CD14-positive monocyte (primary cell): ENCODE measurements around the gene XPR1. TPM values are rescaled to one million over a fixed set of nuclear protein-coding genes. Genes with fewer than 3 reads are reported as not detected.

Experiments
- DNase-seq, 3 donors: peaks; one replicate each; pipeline ENCODE4 v3.0.0-alpha.2; 2011 to 2022
- H2AFZ ChIP-seq: 2 replicates; pipeline ENCODE4 v1.6.0; 2012; ENCODE audit warnings: mild to moderate bottlenecking, low read depth, low read length, inconsistent platforms; ENCODE audit not compliant: insufficient read depth, poor library complexity, severe bottlenecking
- H3K27ac ChIP-seq, 2 donors: 1 replicate in 1 of 2; 2 replicates in 1 of 2; pipeline ENCODE4 v1.5.1; 2012 to 2013; ENCODE audit warnings: low read length in 2 of 2, control low read depth in 1 of 2, inconsistent platforms in 1 of 2, low read depth in 1 of 2, mild to moderate bottlenecking in 1 of 2
- H3K27me3 ChIP-seq, 2 donors: one replicate each; pipeline versions ENCODE4 v1.6.0 to v1.6.1; 2011 to 2013; ENCODE audit warnings: low read length in 2 of 2; ENCODE audit not compliant: control insufficient read depth in 2 of 2, insufficient read depth in 2 of 2
- H3K36me3 ChIP-seq, 2 donors: replicated peaks in 1 of 2; 1 replicate in 1 of 2; 2 replicates in 1 of 2; pipeline versions ENCODE4 v1.5.1 to v1.6.1; 2012 to 2013; ENCODE audit warnings: low read length in 2 of 2, control low read depth in 1 of 2, inconsistent platforms in 1 of 2, mild to moderate bottlenecking in 1 of 2; ENCODE audit not compliant: insufficient read depth in 2 of 2, control insufficient read depth in 1 of 2
- H3K4me1 ChIP-seq, 2 donors: 1 replicate in 1 of 2; 2 replicates in 1 of 2; pipeline versions ENCODE4 v1.5.1 to v1.6.1; 2012 to 2013; ENCODE audit warnings: low read length in 2 of 2, control low read depth in 1 of 2, inconsistent platforms in 1 of 2, mild to moderate bottlenecking in 1 of 2, moderate library complexity in 1 of 2; ENCODE audit not compliant: insufficient read depth in 2 of 2, control insufficient read depth in 1 of 2
- H3K4me2 ChIP-seq: replicated peaks from 2 replicates; pipeline ENCODE3; 2012; ENCODE audit warnings: low read length, moderate library complexity, mild to moderate bottlenecking; ENCODE audit not compliant: poor library complexity, severe bottlenecking; ENCODE audit errors: extremely low read depth
- H3K4me3 ChIP-seq, 3 experiments: fragments of 200-600 bp in 1 of 3; sonication (generic) in 1 of 3; replicated peaks in 1 of 3; 1 replicate in 2 of 3; 2 replicates in 1 of 3; pipeline ENCODE4 v1.5.1; 2011 to 2013; ENCODE audit warnings: low read length in 3 of 3, mild to moderate bottlenecking in 3 of 3, control low read depth in 2 of 3, low read depth in 2 of 3, inconsistent platforms in 1 of 3, moderate library complexity in 1 of 3
- H3K79me2 ChIP-seq: 2 replicates; pipeline ENCODE4 v1.6.0; 2012; ENCODE audit warnings: mild to moderate bottlenecking, control low read depth, inconsistent platforms, low read length, moderate library complexity; ENCODE audit not compliant: insufficient read depth
- H3K9ac ChIP-seq: 2 replicates; pipeline ENCODE4 v1.6.0; 2017; ENCODE audit warnings: low read length, mild to moderate bottlenecking; ENCODE audit not compliant: insufficient read depth, poor library complexity, severe bottlenecking
- H3K9me3 ChIP-seq, 2 donors: replicated peaks in 1 of 2; 1 replicate in 1 of 2; 2 replicates in 1 of 2; pipeline versions ENCODE4 v1.5.1 to v1.6.1; 2012 to 2013; ENCODE audit warnings: low read length in 2 of 2, control low read depth in 1 of 2; ENCODE audit not compliant: control insufficient read depth in 1 of 2, insufficient read depth in 1 of 2
- H4K20me1 ChIP-seq: 2 replicates; pipeline ENCODE4 v1.6.0; 2012; ENCODE audit warnings: mild to moderate bottlenecking, low read length, control low read depth, moderate library complexity; ENCODE audit not compliant: insufficient read depth
- H3K27ac Mint-ChIP-seq, 7 donors: one replicate each; pipeline ENCODE4 v1.8.0; 2020; ENCODE audit warnings: mild to moderate bottlenecking in 7 of 7, mixed read lengths in 7 of 7, moderate library complexity in 6 of 7, inconsistent platforms in 2 of 7
- H3K27me3 Mint-ChIP-seq, 3 donors: one replicate each; pipeline ENCODE4 v1.8.0; 2021 to 2022; ENCODE audit warnings: low read depth in 3 of 3, mild to moderate bottlenecking in 3 of 3, mixed read lengths in 3 of 3, moderate library complexity in 3 of 3, inconsistent platforms in 1 of 3
- H3K36me3 Mint-ChIP-seq, 2 donors: one replicate each; pipeline ENCODE4 v1.8.0; 2020; ENCODE audit warnings: mixed read lengths in 2 of 2, inconsistent platforms in 1 of 2, mild to moderate bottlenecking in 1 of 2
- H3K4me1 Mint-ChIP-seq: one replicate; pipeline ENCODE4 v1.8.0; 2020; ENCODE audit warnings: mild to moderate bottlenecking, mixed read lengths
- H3K4me3 Mint-ChIP-seq, 2 donors: one replicate each; pipeline ENCODE4 v1.8.0; 2020; ENCODE audit warnings: mild to moderate bottlenecking in 2 of 2, mixed read lengths in 2 of 2, moderate library complexity in 1 of 2
- H3K9me3 Mint-ChIP-seq, 7 donors: one replicate each; pipeline ENCODE4 v1.8.0; 2020 to 2022; ENCODE audit warnings: mixed read lengths in 7 of 7, mild to moderate bottlenecking in 6 of 7, moderate library complexity in 6 of 7, inconsistent platforms in 2 of 7
- CTCF ChIP-seq: fragments of 200-600 bp; IDR thresholded peaks from one replicate; pipeline ENCODE4 v1.8.0; 2022; ENCODE audit warnings: antibody characterized with exemption, mild to moderate bottlenecking
- WGBS: methylation state at CpG from one replicate; pipeline ENCODE4 v1.1.5; 2013; ENCODE audit warnings: missing lambda C conversion rate; ENCODE audit not compliant: insufficient coverage; 5-methylcytosine and 5-hydroxymethylcytosine counted together
- intact Hi-C, 2 donors: fragments of 100-400 bp; cut with micrococcal nuclease; formaldehyde crosslinking; loops; one replicate each; pipeline versions ENCODE4 v1.15.0 to v1.15.1; 2023
- polyA plus RNA-seq, 3 donors: library from polyadenylated mRNA; depleted of rRNA in 1 of 3; unstranded in 2 of 3; stranded (reverse) in 1 of 3; fragments of 300-500 nt in 2 of 3; fragments of >200 nt in 1 of 3; fragmentation: Illumina TruSeq in 2 of 3; gene quantifications; 1 replicate in 2 of 3; 2 replicates in 1 of 3; pipeline ENCODE4 v1.2.3, GENCODE V29; 2012 to 2021

XPR1 gene
- polyA plus RNA-seq, 3 donors: 4.7 to 12.5 (median 8.7) TPM

DNA sequence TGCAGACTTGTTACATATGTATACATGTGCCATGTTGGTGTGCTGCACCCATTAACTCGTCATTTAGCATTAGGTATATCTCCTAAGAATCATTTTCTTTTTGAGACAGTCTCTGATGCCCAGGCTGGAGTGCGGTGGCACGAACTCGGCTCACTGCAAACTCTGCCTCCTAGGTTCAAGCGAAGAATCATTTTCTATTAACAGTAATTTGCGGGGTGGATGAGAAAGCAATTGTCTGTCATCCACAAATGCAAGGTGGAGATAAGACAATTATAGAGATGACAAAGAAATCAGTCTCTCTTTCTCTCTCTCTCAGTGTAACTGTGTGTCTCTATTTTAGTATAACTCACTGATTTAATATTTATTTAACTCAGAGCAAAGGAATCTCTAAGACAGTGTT, 149.9 kb downstream of the XPR1 start:
- H2AFZ ChIP-seq: no peak overlapping the region
- peaks cover 0 to 3% of the 10 kb centered on the region in 2 donors for H3K36me3 Mint-ChIP-seq
- no peak overlapping the region for H3K4me2 ChIP-seq
- H3K36me3 ChIP-seq: no peaks in the 10 kb centered on the region
- intact Hi-C loops: no loop called here
- no peak for TF ChIP-seq CTCF
- H3K9me3 ChIP-seq: no peaks in the 10 kb centered on the region
- no peak overlapping the region for H3K9ac ChIP-seq
- H3K4me1 ChIP-seq: peaks cover 0 to 7% of the 10 kb centered on the region in 2 donors
- H3K4me3 ChIP-seq: no peak overlapping the region
- H3K4me1 Mint-ChIP-seq: peaks cover 9% of the 10 kb centered on the region
- no peaks in the 10 kb centered on the region for H3K27me3 Mint-ChIP-seq
- no CpG with 5 or more reads among the region's 6 CpGs for WGBS
- H3K79me2 ChIP-seq: no peaks in the 10 kb centered on the region
- no peak overlapping the region for H3K27ac ChIP-seq
- H3K9me3 Mint-ChIP-seq: no peaks in the 10 kb centered on the region
- H4K20me1 ChIP-seq: peaks cover 14% of the 10 kb centered on the region
- no peaks in the 10 kb centered on the region for H3K27me3 ChIP-seq
- H3K27ac Mint-ChIP-seq: peak overlapping the region in 1 of 7 donors; percentile 55
- no peak for DNase-seq
- no peak overlapping the region for H3K4me3 Mint-ChIP-seq

GRCh38 chr1:180785291-180785690, 153.5 kb downstream of the XPR1 start:
- intact Hi-C loops: no loop called here
- Mint-ChIP-seq H3K9me3 (no peaks in the 10 kb centered on the region), H3K4me1 (peaks cover 1% of the 10 kb centered on the region), H3K27ac (no peak overlapping the region), H3K36me3 (peaks cover 15 to 18% of the 10 kb centered on the region in 2 donors), H3K4me3 (no peak overlapping the region), H3K27me3 (no peaks in the 10 kb centered on the region)
- Histone ChIP-seq H3K4me3 (no peak overlapping the region), H3K27me3 (no peaks in the 10 kb centered on the region), H4K20me1 (peaks cover 8% of the 10 kb centered on the region), H3K4me1 (no peaks in the 10 kb centered on the region), H2AFZ (no peak overlapping the region), H3K27ac (no peak overlapping the region), H3K9ac (no peak overlapping the region), H3K9me3 (no peaks in the 10 kb centered on the region), H3K79me2 (no peaks in the 10 kb centered on the region), H3K36me3 (peaks cover 0 to 4% of the 10 kb centered on the region in 2 donors), H3K4me2 (no peak overlapping the region)
- 100% methylated on average over 2 of the region's 3 CpGs for WGBS
- TF ChIP-seq CTCF: no peak
- no peak for DNase-seq
